ENCODE data around the gene KRT222.

GRCh38 chr17:40659911-40660310, 5.1 kb downstream of the KRT222 start:
- TF ChIP-seq CTCF (IDR thresholded peaks at IDR 0.05) (no peak), POLR2A (IDR thresholded peaks at IDR 0.05) (no peak)

Measured in lower leg skin (tissue), 3 donors.